SHP77 treated with DMSO at 0.1 percent for 48 hours (cell line): ENCODE measurements around the gene ZNF541.

Experiments used
- DNase-seq: peaks from one replicate; lab custom pipeline; 2025; lab: John Stamatoyannopoulos, UW

Gene ZNF541

GRCh38 chr19:47542030-47542475 lies 30.9 kb downstream of the ZNF541 start:
- no peak for DNase-seq

DNA sequence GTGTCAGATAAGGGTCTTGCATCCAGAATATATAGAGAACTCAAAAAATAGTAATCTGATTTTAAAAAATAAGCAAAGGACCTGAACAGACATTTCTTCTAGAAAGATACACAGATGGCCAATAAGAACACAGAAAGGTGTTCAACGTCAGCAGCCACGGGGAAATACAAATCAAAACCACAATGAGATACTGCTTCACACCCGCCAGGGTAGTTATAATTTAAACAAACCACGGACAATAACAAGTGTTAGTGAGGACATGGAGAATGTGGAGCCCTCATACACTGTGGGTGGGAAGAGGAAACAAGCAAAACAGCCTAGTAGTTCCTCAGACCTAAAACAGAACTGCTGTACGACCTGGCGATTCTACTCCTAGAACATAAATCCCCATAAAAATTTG lies 31.4 kb downstream of the ZNF541 start:
- no peak for DNase-seq

DNA sequence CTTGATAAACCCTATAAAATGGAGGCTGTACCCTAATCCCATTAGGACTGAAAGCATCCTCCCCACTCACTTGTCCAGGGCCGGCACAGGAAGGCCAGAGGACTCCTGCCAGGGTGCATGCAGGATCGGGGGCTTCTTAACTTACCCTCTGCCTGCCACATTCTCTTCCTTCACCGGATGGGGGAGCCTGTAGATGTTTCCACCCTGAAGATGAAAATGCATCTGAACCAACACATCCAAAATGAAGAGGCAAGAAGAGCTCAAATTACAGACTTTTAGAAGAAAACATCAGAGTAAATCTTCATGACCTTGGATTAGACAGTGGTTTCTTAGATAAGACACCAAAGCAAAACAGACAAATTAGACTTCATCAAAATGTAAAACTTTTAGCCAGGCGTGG lies 32.2 kb downstream of the ZNF541 start:
- DNase-seq = no peak

GRCh38 chr19:47539747-47540311 lies 33.1 kb downstream of the ZNF541 start:
- DNase-seq = no peak

GRCh38 chr19:47538812-47539211 lies 34.1 kb downstream of the ZNF541 start:
- DNase-seq = no peak

DNA sequence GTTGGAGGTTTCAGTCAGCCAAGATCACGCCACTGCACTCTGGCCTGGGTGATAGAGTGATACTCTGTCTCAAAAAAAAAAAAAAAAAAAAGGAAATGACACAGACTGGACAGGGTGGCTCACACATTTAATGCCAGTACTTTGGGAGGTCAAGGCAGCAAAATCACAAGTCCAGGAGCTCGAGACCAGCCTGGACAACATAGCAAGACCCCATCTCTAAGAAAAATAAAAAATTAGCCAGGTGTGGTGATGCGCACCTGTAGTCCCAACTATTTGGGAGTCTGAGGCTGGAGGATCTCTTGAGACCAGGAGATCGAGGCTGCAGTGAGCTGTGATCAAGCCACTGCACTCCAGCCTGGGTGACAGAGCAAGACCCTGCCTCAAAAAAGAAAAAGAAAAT lies 35.5 kb downstream of the ZNF541 start:
- no peak for DNase-seq

DNA sequence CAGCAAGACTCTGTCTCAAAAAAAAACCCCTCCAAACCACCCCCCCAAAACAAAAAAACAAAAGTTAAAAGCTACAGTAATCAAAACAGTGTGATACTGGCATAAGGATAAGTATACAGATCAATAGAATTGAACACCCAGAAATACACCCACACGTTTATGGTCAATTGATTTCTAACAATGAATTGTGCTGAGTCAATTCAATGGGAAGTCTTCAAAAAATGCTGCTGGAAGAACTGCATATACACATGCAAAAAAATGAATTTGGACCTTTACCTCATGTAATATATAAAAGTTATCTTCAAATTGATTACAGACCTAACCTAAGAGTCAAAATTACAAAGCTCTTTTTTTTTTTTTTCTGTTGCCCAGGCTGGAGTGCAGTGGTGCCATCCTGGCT lies 38.3 kb downstream of the ZNF541 start:
- DNase-seq = no peak

DNA sequence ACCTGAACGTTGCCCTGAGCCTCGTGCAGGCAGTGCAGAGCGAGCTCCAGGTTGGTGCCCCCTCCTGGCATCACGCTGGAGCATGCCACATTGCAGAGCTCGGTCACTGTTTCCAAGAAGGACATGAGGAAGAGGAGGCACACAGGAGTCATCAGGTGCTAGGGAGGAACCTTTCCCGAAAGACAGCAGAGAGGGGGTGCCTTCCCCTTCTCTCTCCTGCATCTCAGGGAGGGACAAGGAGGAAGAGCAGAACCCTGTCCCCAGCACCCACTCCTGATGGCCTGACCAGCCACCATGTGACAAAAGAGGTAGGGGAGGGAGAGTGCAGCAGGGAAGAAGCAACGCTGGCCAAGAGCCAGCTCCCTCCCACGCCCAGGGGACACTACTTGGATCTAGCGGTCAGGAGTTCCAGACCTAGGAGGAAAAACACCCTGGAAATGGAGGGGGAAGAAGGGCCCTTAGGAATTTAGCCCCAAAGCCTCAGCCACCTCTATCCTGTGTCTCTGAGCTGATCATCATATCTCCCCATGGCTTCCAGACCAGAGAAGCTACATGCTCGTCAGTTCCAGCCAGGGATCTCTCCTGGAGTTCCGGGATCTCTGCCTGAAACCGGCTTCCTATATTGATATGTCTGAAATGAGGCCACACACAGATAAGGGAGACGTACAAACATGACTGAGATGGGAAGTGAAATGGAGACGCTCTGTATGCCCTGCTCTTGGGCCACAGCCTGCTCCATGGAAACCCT lies 41.1 kb downstream of the ZNF541 start:
- no peak for DNase-seq

- DNase-seq = no peak
These were observed 43.8 kb downstream of the ZNF541 start for GRCh38 chr19:47529018-47529742.

DNA sequence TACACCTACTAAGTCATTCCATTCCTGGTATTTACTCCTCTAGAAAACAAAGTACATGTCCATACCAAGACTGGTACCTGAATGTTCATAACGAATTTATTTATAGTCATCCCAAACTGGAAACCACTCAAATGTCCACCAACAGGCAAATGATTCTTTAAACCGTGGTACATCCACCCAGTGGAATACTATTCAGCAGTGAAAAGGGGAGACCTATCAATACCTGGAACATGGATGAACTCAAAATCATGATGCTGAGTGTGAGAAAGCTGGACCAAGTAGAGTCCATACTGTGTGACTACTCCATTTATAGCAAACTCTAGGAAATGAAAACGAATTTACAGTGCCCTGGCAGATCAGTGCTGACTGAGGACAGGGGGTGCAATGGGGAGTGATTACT lies 46.1 kb downstream of the ZNF541 start:
- no peak for DNase-seq

GRCh38 chr19:47523473-47523872 lies 49.5 kb downstream of the ZNF541 start:
- no peak for DNase-seq
